GM12872 (cell line): ENCODE results near the gene ABCG1.

Experiments
- CTCF ChIP-seq: IDR thresholded peaks from 3 replicates; pipeline ENCODE4 v1.5.1; 2011; ENCODE audit warnings: low read depth, mild to moderate bottlenecking, low read length, moderate library complexity; ENCODE audit not compliant: insufficient read depth

The ABCG1 gene

GRCh38 chr21:42236693-42237092 lies 17.8 kb downstream of the ABCG1 start:
- TF ChIP-seq CTCF = no peak

GRCh38 chr21:42237161-42237560 lies 18.2 kb downstream of the ABCG1 start:
- no peak for TF ChIP-seq CTCF

GRCh38 chr21:42237577-42237976 lies 18.6 kb downstream of the ABCG1 start:
- TF ChIP-seq CTCF = no peak

- TF ChIP-seq CTCF = no peak
Observed at GRCh38 chr21:42238185-42238934, 19.4 kb downstream of the ABCG1 start.

- no peak for TF ChIP-seq CTCF
Observed at GRCh38 chr21:42239556-42239955, 20.6 kb downstream of the ABCG1 start.

GRCh38 chr21:42239973-42240372 lies 21.0 kb downstream of the ABCG1 start:
- TF ChIP-seq CTCF = 0 out of 3 replicates have a peak, but pooled peaks have one; percentile 31

- no peak for TF ChIP-seq CTCF
Observed at GRCh38 chr21:42242611-42243010, 23.7 kb downstream of the ABCG1 start.
